Measurements from ENCODE around the gene CORO2B. TPM values are rescaled to one million over a fixed set of nuclear protein-coding genes. Genes with fewer than 3 reads are reported as not detected.
"Not testable (repeated sequence)": the region's sequence is repeated elsewhere in the genome, so short reads cannot be mapped to it uniquely, and the experiment has no call there.

CORO2B gene
- total RNA-seq, 1 experiment from 2014 or later = not detected

DNA sequence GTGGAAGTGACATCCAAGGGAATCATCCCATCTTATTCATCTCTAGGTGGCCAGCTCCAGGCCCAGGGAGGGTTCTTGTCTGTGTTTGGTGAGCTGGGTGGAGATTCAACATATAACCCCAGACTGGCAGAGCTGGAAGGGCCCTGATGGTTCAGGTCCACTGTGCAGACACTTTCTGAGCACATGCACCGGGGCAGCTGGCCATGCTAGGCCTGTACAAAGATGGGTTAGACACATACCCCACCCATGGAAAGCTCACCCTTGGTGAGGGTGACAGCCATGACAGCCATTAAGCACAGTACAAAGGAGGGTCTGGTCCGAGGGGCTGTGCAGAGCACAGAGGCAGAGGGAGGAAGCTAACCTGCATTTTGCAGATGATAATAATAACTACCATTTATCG lies 100.4 kb downstream of the CORO2B start:
- DNase-seq (ENCODE audit: low spot score) = no peak
- in situ Hi-C loops (cut with HindIII; ENCODE audit: low sequenced_read_pairs) = no loop called here

GRCh38 chr15:68679961-68680371 lies 101.2 kb downstream of the CORO2B start:
- no peak for DNase-seq (ENCODE audit: low spot score)
- in situ Hi-C loops (cut with HindIII; ENCODE audit: low sequenced_read_pairs) = no loop called here

GRCh38 chr15:68680756-68681155 lies 102.0 kb downstream of the CORO2B start:
- DNase-seq (ENCODE audit: low spot score); in situ Hi-C loops (cut with HindIII; ENCODE audit: low sequenced_read_pairs): not testable (repeated sequence)

DNA sequence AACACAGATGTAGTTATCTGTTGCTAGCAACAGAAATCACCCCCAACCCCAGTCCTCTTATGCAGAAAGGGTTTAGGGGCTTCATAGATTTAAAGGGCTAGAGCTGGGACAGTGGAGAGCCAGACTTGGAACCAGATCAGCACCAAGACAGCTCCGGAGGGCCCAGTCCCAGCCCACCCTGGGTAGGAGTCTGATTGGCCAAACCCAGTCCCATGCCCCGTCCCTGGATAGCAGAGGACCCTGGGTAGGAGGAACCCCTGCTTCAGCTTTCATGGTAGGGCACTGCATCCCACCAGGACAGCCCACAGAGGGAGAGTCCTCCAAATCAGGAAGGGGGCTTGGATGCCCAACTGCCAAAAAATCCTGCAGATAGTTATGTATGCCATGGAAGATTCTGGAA lies 103.0 kb downstream of the CORO2B start:
- in situ Hi-C loops (cut with HindIII; ENCODE audit: low sequenced_read_pairs) = no loop called here
- no peak for DNase-seq (ENCODE audit: low spot score)

- no peak for DNase-seq (ENCODE audit: low spot score)
- in situ Hi-C loops (cut with HindIII; ENCODE audit: low sequenced_read_pairs) = no loop called here
These were observed 103.5 kb downstream of the CORO2B start for GRCh38 chr15:68682330-68682729.

DNA sequence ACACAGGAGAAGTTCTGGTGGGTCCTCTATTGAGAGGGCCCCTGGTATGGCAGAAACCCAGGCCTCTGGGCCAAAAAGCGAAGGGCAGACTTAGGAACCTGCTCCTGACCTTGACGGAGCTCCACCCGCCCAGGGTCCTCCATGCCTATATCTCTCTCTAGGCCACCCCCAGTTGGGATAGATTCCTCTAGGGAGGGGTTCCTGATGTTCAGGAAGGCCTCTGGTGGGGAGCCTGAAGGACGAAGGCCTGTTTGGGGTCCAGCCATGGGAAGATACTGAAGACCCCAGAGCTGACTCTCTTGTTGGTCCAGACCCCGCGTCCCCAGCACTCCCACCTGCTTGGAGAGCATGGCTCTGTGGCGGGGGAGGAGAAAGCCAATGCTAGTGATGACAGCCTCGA lies 104.2 kb downstream of the CORO2B start:
- DNase-seq (ENCODE audit: low spot score) = no peak
- in situ Hi-C loops (cut with HindIII; ENCODE audit: low sequenced_read_pairs) = no loop called here

GRCh38 chr15:68683551-68683950 lies 104.8 kb downstream of the CORO2B start:
- no peak for DNase-seq (ENCODE audit: low spot score)
- in situ Hi-C loops (cut with HindIII; ENCODE audit: low sequenced_read_pairs) = no loop called here

- in situ Hi-C loops (cut with HindIII; ENCODE audit: low sequenced_read_pairs) = no loop called here
These were observed 105.7 kb downstream of the CORO2B start for GRCh38 chr15:68684476-68684875.

GRCh38 chr15:68687136-68687735 lies 108.4 kb downstream of the CORO2B start:
- peak; percentile 56 for DNase-seq (ENCODE audit: low spot score)
- in situ Hi-C loops (cut with HindIII; ENCODE audit: low sequenced_read_pairs) = no loop called here

More at GRCh38 chr15:68684476-68684875, 105.7 kb downstream of the CORO2B start:
- no peak for DNase-seq (ENCODE audit: low spot score)

DNA sequence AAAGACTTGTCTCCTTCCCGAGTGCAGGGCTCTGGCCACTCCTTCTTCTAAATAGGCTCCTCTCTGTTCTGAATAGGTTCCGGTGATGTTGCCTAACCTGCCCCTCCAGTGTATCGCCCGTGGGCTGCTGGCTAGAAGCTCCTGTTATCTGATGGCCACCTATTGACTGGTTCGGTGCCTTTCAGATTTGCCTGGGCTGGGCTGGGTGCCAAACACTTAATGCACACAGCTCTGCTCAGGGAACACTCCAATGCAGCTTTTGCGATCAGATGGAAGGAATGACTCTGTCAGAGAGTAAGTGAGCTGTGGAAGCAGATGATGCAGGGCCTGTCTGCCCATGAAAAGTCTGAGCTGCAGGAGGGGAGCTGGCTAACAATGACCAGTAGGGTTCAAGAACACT lies 112.9 kb downstream of the CORO2B start:
- in situ Hi-C loops (cut with HindIII; ENCODE audit: low sequenced_read_pairs) = no loop called here
- DNase-seq (ENCODE audit: low spot score) = peak; percentile 66

- in situ Hi-C loops (cut with HindIII; ENCODE audit: low sequenced_read_pairs) = no loop called here
- DNase-seq (ENCODE audit: low spot score) = peak; percentile 82
These were observed 114.3 kb downstream of the CORO2B start for GRCh38 chr15:68693071-68693470.

DNA sequence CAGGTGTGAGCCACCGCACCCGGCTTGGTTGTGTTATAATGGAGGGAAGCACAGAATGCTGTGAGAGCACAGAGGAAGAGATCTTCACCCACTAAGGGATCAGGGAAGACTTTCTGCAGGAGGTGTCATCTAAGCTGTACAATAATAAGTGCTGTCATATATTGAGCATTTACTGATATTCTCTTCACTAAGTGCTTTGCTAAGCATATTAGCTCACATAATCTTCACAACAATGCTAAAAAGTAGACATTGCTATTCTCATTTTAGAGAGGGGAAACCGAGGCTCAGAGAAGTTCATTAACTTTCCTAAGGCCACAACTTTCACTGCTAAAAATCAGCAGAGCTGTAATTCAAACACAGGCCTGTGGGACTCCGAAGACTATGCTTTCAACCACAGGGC lies 115.3 kb downstream of the CORO2B start:
- DNase-seq (ENCODE audit: low spot score) = no peak
- in situ Hi-C loops (cut with HindIII; ENCODE audit: low sequenced_read_pairs) = no loop called here

GRCh38 chr15:68695061-68695595 lies 116.3 kb downstream of the CORO2B start:
- no peak for DNase-seq (ENCODE audit: low spot score)
- in situ Hi-C loops (cut with HindIII; ENCODE audit: low sequenced_read_pairs) = no loop called here

DNA sequence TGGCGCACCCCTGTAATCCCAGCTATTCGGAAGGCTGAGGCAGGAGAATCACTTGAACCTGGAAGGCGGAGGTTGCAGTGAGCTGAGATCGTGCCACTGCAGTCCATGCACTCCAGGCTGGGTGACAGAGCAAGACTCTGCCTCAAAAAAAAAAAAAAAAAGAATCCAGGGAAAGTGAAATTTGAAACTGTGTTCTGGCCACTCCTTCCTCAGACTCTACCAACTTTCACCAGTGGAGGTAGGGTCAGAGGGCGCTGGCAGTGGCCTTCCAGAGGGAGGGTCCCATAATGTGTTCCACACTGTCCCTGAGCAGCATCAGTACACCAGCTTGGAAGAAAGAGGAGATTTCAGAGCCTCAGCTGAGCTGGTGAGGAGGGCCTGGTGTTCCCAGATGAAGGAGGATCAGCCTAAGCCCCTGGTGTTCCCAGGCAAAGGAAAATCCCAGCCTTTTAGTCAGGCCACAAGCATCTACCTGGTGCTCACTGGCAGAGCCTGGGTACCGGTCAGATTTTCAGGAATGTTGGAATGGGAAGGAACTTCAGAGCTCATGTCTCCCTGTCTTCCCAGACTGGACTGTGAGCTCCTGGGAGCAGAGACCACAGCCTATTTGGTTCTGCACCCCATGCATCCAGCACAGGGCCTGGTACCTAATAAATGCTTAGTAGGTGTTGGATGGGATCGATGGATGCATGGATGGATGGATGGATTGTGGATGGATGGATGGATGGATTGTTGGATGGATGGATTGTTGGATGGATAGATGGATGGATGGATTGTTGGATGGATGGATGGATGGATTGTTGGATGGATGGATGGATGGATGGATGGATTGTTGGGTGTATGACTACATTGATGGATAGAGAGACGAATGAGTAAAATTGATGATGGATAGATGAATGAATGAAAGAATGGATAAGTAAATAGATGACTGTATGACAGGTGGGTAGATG lies 117.9 kb downstream of the CORO2B start:
- in situ Hi-C loops (cut with HindIII; ENCODE audit: low sequenced_read_pairs) = no loop called here
- DNase-seq (ENCODE audit: low spot score) = no peak

DNA sequence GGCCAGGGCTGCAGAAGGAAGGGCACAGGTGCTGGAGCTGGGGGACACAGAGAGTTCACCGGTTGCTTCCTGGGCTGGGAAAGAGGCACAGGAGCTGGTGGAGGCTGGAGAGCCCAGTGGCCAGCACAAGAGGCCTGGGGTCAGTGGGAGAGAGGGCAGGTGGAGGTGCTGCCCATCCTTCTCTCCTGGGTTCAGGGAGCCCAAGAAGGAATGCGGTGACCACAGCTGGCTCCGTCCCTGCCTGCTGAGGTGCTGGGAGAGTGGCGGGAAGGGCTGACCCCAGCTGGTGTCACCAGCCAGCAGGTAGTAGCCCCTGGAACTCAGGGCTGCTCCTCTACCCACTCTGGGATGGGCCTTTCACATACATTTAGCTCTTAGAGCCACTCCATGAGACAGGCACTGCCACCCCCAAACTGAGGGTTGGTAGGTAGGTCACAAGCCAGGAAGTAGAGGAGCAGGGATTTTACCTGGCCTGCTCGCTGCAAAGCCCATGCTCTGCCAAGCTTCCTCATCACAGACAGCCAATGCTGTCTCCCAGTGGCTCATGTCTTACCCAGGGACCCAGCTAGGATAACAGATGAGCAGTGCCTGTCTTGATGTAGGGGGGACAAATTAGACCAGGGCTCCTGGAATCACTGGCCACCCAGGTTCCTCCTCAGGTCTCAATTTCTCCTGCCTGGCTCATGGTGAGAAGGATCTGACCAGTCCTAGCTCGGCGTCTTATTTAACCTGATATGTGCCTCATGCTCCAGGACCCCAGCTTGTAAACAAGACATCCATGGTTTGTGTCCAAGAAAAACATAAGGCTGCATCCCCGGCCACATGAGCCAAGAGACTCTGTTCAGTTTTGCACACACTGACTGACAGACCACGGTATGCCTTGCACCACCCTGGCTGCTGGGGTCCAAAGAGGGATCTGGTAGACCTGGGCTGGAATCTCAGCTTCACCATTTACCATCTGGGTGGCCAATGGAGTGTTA lies 119.2 kb downstream of the CORO2B start:
- in situ Hi-C loops (cut with HindIII; ENCODE audit: low sequenced_read_pairs) = no loop called here
- peak; percentile 82 for DNase-seq (ENCODE audit: low spot score)

DNA sequence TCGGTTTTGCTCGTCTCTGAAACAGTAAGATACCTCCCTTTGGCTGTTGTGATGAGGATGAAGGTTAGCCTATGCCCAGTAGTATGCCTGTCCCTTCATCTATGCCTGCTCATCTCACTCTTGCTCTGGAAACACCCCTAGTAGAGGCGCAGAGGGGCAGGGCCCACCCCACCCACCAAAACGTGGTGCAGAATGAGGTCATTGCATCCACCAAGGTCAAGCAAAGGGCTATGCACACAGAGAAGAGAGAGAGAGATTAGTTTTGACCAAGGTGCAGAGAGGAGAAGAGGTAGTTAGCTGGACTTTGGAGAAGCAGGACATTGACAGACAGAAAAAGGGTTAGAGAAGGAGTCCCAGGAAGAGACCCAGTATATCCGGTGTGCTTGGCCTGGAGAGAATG lies 119.9 kb downstream of the CORO2B start:
- in situ Hi-C loops (cut with HindIII; ENCODE audit: low sequenced_read_pairs) = no loop called here
- no peak for DNase-seq (ENCODE audit: low spot score)

- DNase-seq (ENCODE audit: low spot score) = no peak
- in situ Hi-C loops (cut with HindIII; ENCODE audit: low sequenced_read_pairs) = no loop called here
These were observed 120.5 kb downstream of the CORO2B start for GRCh38 chr15:68699124-68699880.

DNA sequence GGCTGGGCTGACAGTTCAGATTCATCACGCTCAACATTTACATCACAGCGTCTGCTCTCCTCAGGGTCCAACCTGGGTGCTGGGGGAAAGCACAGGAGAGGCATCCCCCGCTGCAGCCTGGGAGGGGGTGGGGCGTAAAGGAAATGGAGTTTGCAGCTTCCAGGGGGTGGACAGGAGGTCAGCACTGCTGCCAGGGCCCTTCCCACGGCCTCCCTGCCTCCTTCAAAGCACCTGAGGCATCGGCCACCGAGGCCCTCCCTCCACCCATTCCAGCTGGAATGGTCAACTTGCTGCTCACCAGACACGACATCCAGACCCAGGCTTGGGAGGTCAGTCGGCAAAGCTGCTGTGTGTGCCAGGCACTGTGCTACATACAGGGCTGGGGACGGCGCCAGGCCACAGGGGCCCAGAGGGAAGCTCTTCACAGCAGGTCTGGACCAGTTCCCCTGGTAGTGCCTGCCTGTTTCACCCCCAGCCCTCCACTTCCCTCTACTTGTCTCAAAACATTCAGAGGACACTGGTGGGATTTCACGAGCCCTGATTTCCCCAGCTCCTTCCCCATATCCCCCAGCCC lies 121.2 kb downstream of the CORO2B start:
- peak; percentile 43 for DNase-seq (ENCODE audit: low spot score)
- in situ Hi-C loops (cut with HindIII; ENCODE audit: low sequenced_read_pairs) = no loop called here
